GM12873 (cell line): ENCODE measurements around the gene SLC38A5.
A peak's percentile ranks its signal among the peaks of the same experiment; 100 is the strongest.

ENCODE experiments used
- CTCF ChIP-seq: IDR thresholded peaks from 2 replicates; pipeline ENCODE4 v1.5.1; 2012; ENCODE audit warnings: low read depth, mild to moderate bottlenecking, moderate library complexity, low read length, control low read depth; ENCODE audit not compliant: insufficient read depth; ENCODE audit errors: missing control alignments

Gene SLC38A5

DNA sequence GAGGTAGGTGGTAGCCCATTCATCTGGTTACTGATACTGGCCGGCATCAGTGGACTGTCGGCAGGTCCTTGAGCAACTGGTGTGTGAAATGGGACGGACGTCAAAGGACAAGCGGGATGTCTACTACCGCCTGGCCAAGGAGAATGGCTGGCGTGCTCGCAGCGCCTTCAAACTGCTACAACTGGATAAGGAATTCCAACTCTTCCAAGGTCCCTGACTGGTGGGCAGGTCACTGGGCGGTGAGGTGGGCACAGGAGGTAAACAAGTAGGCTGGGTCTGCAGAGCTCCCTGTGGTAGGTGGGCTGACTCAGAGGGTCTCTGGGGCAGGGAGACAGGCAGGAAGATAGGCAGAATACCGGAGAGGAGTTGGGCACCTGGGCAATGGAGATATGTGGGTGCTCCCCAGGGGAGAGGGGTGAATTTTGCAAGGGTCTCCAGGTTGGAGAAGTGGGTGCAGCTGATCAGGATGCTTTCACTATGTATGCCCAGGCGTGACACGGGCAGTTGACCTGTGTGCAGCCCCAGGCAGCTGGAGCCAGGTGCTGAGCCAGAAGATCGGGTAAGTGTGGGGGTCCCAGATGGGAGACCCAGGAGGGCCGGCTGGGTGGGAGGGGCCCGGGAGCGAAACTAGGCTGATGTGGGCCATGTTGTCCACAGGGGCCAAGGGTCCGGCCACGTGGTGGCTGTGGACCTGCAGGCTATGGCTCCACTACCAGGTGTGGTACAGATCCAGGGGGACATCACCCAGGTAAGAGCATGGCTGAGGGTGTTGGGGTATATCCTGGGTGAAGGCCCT is 8.1 kb upstream of the SLC38A5 start:
- TF ChIP-seq CTCF = no peak

DNA sequence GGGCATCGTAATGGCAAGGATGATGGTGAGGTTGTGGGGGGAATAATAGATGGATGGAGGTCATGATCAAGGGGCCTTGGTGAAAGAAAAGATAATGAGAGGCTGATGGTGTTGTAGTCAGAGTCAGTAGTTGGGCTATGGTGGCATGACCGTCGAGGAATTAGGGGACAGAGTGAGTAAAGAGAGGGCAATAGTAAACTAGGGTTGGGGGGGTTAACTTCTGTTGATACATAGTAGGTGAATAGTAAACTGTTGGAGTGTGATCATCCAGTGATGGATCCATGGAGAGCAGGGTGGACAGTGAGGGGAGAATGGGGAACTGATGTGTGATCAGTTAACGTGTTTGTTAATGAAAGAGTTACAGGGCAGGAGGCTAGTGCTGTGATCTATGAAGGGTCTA is 6.9 kb upstream of the SLC38A5 start:
- TF ChIP-seq CTCF = no peak

GRCh38 chrX:48475774-48476577 is 5.9 kb upstream of the SLC38A5 start, which contains the start of gene FTSJ1:
Gene FTSJ1, plus strand, starts transcription at chrX:48476199. Its CDS starts 1,849 bp downstream, at chrX:48478048.
- no peak for TF ChIP-seq CTCF

DNA sequence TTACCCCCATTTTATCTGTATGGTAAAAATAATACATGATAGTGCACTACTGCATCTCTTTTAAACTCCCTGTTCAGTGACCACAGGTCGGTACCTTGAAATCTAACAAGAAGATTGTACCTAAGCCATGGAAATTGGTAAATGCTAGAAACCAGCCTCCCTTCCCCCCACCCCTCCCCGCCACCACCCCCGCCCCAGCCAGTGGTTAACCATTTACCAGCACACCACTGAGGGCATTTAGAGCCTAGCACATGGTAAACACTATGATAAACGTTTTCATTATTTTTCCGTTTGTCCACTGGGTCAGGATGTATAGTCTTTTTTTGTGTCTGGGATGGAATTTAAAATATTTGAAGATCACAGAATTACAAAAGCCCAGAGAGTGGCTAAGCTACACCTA is 5.2 kb upstream of the SLC38A5 start:
- TF ChIP-seq CTCF = no peak

GRCh38 chrX:48474581-48474980 is 4.5 kb upstream of the SLC38A5 start:
- no peak for TF ChIP-seq CTCF

GRCh38 chrX:48474127-48474526 is 4.1 kb upstream of the SLC38A5 start:
- peak; percentile 52 for TF ChIP-seq CTCF

GRCh38 chrX:48473704-48473990 is 3.6 kb upstream of the SLC38A5 start:
- no peak for TF ChIP-seq CTCF
